ENCODE results near the gene UROS. TPM values are rescaled to one million over a fixed set of nuclear protein-coding genes. Genes with fewer than 3 reads are reported as not detected.

UROS gene
- total RNA-seq, 4 donors from 2014 or later: 54.4 to 74.3 (median 69.6) TPM

DNA sequence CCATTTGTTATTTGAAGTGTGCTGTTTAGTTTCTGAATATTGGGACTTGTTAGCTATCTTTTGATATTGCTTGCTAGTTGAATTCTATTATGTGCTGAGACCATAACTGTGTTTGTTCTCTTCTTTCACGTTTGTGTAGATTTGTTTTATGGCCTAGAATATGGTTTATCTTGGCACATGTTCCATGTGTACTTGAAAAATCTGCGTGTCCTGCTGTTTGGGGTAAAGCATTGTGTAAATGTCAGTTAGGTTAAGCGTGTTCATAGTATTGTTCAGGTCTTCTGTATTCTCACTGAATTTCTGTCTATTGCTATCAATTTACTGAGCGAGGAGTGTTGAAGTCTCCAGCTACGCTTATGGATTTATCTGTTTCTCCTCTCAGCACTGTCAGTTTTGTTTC, 66.9 kb downstream of the UROS start:
- 84 to 87% methylated on average over 5 of the region's 5 CpGs for WGBS, 2 donors
- no peaks in the 10 kb centered on the region for H3K27me3 ChIP-seq
- DNase-seq: no peak
- no peaks in the 10 kb centered on the region for H3K4me1 ChIP-seq
- H3K36me3 ChIP-seq: peaks cover 12 to 34% of the 10 kb centered on the region in 2 donors
- H3K9me3 ChIP-seq: no peaks in the 10 kb centered on the region
- TF ChIP-seq, protein P1, sequence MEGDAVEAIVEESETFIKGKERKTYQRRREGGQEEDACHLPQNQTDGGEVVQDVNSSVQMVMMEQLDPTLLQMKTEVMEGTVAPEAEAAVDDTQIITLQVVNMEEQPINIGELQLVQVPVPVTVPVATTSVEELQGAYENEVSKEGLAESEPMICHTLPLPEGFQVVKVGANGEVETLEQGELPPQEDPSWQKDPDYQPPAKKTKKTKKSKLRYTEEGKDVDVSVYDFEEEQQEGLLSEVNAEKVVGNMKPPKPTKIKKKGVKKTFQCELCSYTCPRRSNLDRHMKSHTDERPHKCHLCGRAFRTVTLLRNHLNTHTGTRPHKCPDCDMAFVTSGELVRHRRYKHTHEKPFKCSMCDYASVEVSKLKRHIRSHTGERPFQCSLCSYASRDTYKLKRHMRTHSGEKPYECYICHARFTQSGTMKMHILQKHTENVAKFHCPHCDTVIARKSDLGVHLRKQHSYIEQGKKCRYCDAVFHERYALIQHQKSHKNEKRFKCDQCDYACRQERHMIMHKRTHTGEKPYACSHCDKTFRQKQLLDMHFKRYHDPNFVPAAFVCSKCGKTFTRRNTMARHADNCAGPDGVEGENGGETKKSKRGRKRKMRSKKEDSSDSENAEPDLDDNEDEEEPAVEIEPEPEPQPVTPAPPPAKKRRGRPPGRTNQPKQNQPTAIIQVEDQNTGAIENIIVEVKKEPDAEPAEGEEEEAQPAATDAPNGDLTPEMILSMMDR (IDR thresholded peaks at IDR 0.05): no peak
- no peak for TF ChIP-seq POLR2A (IDR thresholded peaks at IDR 0.05)
- no peak overlapping the region for H3K27ac ChIP-seq
- intact Hi-C loops (cut with DNase I): no loop called here
- no peak overlapping the region for H3K4me3 ChIP-seq (replicated peaks in 1 of 3)

DNA sequence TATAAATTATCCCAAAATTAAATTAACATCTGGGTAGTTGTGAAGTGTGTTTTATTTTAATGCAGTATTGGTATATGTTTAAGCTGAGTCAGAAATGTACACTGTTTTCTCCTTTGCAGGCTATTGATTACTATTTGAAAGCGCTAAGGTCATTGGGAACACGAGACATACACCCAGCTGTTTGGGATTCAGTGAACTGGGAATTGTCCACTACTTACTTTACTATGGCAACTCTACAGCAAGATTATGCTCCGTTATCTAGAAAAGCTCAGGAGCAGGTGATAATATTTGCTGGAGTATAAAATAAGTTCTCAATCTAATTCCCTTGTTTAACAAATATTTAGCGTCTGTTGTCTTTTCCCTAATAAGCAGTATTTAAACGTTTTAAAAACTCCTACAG, 75.6 kb downstream of the UROS start:
- H3K4me3 ChIP-seq (replicated peaks in 1 of 3): no peak overlapping the region
- no peak for TF ChIP-seq POLR2A (IDR thresholded peaks at IDR 0.05)
- TF ChIP-seq, protein P1 (IDR thresholded peaks at IDR 0.05): no peak
- intact Hi-C loops (cut with DNase I): no loop called here
- no peaks in the 10 kb centered on the region for H3K9me3 ChIP-seq
- peaks cover 19 to 62% of the 10 kb centered on the region in 2 donors for H3K36me3 ChIP-seq
- WGBS, 2 donors: 94 to 96% methylated on average over 5 of the region's 5 CpGs
- no peak for DNase-seq
- H3K27me3 ChIP-seq: no peaks in the 10 kb centered on the region
- no peak overlapping the region for H3K27ac ChIP-seq
- H3K4me1 ChIP-seq: peaks cover 0 to 4% of the 10 kb centered on the region in 2 donors

DNA sequence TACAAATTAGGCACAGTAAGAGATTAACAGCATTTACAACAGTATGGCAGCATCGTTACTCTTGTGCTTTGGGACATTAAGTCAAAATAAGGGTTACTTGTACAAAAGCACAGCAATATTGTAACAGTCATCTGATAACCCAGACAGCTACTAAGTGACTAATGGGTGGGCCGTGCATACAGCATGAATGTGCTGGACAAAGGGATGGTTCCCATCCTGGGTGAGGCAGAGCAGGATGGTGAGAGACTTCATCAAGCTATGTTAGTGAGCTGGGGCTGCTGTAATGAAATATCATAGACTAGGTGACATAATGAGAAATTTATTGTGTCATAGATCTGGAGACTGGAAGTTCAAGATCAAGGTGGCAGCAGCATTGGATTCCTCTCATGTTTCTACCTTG, 78.1 kb downstream of the UROS start:
- no peaks in the 10 kb centered on the region for H3K27me3 ChIP-seq
- TF ChIP-seq, protein P1 (IDR thresholded peaks at IDR 0.05): no peak
- TF ChIP-seq POLR2A (IDR thresholded peaks at IDR 0.05): no peak
- H3K27ac ChIP-seq: no peak overlapping the region
- intact Hi-C loops (cut with DNase I): no loop called here
- 92 to 94% methylated on average over 2 of the region's 2 CpGs for WGBS, 2 donors
- peaks cover 31 to 77% of the 10 kb centered on the region in 2 donors for H3K36me3 ChIP-seq
- DNase-seq: no peak
- no peak overlapping the region for H3K4me3 ChIP-seq (replicated peaks in 1 of 3)
- no peaks in the 10 kb centered on the region for H3K9me3 ChIP-seq
- H3K4me1 ChIP-seq: no peaks in the 10 kb centered on the region

DNA sequence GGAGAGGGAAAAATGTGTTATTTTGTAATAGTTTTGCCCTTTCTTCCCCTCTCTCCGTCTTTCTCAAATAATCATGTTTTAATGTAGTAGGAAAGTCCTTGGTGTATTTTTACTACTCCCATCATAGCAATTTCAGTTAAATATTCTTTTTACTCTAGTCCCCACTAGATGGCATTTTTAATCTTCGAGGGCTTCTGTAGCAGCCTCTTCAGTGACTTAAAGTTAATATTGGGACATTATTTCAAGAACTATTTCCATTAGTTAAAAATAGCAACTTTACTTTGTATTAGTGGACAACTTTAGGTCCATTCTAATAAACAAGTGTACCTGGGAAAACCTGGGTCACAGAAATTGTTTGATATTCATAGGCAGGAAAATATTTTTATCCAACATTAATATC, 80.6 kb downstream of the UROS start:
- DNase-seq: no peak
- 48 to 51% methylated on average over 2 of the region's 2 CpGs for WGBS, 2 donors
- Histone ChIP-seq H3K27me3 (no peaks in the 10 kb centered on the region), H3K4me1 (no peaks in the 10 kb centered on the region), H3K27ac (no peak overlapping the region), H3K36me3 (peaks cover 43 to 85% of the 10 kb centered on the region in 2 donors), H3K4me3 (replicated peaks in 1 of 3) (no peak overlapping the region), H3K9me3 (no peaks in the 10 kb centered on the region)
- intact Hi-C loops (cut with DNase I): no loop called here
- TF ChIP-seq POLR2A (IDR thresholded peaks at IDR 0.05): no peak
- TF ChIP-seq, protein P1 (IDR thresholded peaks at IDR 0.05): peak in 3 of 6 experiments; percentile 7 to 28 (median 11)

DNA sequence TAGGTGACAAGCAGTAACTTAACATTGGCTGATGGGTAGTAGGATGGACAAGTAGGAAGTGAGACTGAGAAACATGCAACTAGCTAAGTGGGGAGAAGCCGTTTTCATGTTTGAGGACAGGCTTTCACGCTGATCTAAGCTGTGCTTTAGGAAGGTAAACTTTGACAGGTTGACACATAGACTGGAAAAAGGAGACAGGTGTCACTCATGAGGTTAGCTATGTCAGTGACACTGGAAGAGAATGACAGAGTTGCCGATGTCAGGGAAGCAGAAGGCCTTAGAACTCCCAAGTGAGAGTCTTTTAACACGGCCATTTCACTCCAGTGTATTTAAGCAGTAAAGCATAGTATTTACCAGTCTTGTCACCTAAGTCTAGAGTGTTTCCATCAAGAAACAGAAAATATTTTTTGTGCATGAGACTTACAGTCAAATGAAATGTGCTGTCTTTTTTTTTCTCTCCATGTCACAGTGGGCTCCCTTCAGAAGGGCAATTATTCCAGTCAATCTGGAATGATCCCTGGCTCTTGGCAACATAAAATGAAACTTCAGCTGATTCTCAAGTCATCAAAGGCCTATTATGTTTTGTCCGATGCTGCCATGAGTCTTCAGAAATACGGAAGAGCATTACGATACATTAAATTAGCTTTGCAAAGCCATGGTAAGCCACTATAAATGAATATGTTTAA, 82.9 kb downstream of the UROS start:
- no peaks in the 10 kb centered on the region for H3K4me1 ChIP-seq
- H3K27ac ChIP-seq: no peak overlapping the region
- H3K36me3 ChIP-seq: peaks cover 54 to 87% of the 10 kb centered on the region in 2 donors
- no peak for DNase-seq
- TF ChIP-seq, protein P1 (IDR thresholded peaks at IDR 0.05): no peak
- no peak for TF ChIP-seq POLR2A (IDR thresholded peaks at IDR 0.05)
- no peaks in the 10 kb centered on the region for H3K9me3 ChIP-seq
- 95 to 96% methylated on average over 7 of the region's 7 CpGs for WGBS, 2 donors
- no peaks in the 10 kb centered on the region for H3K27me3 ChIP-seq
- H3K4me3 ChIP-seq (replicated peaks in 1 of 3): no peak overlapping the region
- intact Hi-C loops (cut with DNase I): no loop called here

Measured in thyroid gland (tissue), 4 donors.